HG03025 (cell line): ENCODE results near the gene NTN1.

Experiments used
- ATAC-seq: cut with Tn5 transposase; IDR thresholded peaks from one replicate; pipeline ENCODE4 v1.9.1; 2021; ENCODE audit warnings: mild to moderate bottlenecking, moderate library complexity; ENCODE audit not compliant: unreplicated experiment, low FRiP score

NTN1 gene

DNA sequence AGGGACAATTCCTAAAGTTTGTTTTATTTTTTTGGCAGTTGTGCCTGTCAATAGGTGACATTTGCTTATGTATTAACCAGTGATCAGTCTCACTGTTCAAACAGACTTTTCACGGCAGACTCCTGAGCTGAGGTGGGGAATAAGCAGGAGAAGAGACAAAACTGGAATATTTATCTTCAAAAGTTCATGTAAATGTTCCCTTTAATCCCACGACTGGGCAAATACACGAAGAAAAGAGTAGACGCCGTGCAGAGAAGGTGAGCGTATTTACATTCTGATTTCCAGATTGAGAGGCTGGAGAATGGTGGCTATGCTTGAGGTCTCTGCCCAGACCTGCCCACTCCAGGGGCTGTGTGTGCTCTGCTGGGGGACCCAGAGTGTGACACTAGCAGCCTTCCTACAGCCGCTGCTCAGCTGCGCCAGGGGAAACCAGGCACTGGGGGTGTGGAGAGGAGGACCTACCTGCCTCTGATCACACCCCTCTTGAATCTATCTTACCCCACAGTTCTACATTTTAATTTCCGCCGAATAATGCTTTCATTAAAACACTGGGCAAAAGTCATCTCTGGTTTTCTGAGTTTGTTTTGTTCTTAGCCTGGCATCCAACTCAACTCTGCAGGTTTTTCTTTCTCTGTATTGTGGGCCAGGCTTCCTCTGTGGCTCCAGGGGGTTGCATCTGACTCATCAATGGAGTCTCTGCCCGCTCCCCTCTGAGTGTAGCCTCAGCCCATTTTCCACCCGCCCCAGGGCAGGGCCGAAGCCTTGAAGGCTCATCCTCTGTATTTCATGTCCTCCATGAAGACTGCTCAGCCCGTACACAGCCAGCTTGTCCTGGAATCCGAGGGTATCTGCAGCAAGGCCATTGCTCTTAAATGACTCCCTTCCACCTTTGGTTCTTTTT is 237.1 kb downstream of the NTN1 start:
- no peak for ATAC-seq

DNA sequence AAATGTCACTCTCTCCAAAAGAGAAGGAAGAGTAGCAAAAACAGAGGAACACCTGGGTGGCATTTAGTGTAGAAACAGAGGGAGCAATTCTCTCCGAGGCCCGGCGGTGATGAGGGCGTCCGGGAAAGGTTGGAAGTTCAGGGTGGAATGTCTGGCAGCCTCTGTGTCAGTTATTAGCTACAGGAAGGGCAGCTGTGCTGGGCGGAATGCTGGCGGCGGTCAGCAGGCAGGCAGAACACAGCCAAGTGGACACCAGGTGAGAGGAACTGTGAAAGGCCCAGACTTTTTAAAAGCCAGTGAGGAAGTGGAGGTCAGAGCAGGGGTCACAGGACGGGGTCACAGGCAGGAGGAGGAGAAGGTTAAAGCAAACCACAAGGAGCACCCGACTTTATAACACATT is 238.1 kb downstream of the NTN1 start:
- no peak for ATAC-seq

DNA sequence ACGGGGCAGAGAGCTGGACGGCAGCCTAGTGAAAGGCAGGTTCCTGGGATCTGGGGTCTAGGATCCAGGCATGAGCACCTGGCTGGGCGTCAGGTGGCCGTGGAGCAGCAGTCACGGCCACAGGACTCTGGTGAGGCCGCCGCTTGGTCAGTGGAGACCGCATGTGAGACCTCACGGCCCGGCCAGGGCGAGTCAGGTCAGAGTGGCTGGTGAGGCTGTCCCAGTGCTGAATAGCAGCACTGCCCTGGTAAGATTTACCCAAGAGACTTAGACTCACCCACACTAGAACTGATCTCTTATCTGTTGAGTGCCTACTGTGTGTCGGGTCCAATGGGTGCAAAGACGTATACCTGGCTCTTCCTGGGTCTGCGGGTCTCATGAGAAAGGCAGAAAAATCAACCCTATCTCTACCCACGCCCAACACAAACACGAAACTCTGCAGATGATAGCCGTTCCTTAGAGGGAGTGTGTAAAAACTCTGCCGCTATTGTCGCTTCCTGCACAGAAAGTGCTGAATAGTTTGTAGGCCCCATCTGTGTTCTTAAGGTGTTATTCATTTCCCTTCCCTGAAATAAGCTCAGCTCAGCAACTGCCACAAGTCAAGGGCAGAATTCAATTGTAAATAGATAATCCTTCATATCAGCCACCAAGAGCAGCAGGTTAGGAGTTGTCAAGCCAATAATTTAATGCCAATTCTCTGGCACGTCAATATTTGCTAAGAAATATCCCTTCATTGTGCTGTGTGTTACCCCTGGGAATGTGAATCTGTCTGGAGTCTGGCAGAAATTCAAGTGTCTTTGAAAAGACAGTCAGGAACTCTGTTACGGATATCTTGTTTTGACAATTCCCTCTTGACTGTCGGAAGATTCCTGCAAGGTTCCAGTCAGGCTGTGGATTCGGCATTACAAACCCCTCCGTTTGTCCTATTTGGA is 240.0 kb downstream of the NTN1 start:
- no peak for ATAC-seq

DNA sequence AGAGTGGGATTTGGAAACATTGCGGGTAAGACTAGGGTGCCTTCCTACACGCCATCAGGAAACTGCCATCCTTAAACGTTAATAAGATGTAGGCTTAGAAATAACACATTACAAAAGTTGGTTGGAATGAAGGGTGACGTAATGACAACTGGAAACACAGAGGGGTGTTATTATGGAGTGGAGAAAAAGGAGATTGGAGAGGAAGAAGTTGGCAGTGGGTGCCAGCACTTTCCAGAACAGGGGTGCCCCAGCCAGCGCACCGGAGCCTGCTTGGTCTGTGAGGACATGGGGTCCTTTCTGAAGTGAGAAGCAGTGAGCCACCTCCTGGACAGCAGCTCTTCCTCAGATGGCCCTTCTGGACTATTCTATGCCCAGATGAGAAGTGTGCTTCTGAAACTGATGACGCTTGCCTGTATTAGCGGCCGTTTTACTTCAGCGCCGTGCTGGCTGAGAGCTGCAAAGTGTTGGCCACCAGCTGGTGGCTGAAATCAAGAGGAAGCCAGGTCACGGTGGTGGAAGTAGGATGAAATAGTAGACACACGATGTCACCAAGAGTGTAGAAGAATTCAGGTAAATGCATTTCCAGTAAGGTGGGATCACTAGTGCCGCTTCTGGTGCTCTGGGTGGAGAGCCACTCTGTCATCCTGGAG is 244.8 kb downstream of the NTN1 start:
- no peak for ATAC-seq

DNA sequence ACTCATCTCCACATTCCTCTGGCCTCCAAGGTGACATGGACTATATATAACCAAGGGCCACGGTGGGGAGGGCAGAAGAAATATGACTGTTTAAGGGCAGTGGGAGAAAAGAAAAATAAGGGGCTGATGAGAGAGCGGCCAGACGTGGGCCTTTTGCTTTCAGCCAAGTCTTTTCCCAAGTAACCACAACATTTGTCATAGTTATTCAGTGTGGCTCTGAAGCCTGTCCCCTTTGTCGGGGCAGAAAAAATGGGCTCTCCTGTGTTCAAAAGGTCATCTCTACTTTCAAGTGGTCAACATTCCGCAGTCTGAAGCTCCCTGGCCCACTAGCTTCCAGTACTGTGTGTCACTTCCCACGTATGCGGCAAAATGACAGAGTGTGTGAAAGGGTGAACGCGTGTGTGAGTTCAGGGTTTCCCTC is 245.4 kb downstream of the NTN1 start:
- no peak for ATAC-seq

DNA sequence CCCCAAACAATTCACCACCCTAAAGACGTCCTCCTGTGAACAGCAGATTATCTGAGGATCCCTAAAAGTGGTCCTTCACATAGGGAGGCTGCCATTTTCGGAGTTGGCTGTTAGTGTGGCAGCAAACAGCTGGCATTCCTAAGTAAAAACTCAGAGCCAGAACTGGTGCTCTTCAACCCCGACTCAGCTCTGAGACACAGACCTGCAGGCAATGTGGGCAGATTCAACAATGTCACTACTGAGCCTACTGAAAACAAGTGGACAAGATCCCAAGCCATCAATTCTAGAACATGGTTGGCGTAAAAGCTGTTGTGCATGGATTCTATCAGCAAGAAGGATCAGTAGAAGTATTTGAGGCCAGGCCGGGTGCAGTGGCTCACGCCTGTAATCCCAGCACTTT is 247.2 kb downstream of the NTN1 start:
- no peak for ATAC-seq

DNA sequence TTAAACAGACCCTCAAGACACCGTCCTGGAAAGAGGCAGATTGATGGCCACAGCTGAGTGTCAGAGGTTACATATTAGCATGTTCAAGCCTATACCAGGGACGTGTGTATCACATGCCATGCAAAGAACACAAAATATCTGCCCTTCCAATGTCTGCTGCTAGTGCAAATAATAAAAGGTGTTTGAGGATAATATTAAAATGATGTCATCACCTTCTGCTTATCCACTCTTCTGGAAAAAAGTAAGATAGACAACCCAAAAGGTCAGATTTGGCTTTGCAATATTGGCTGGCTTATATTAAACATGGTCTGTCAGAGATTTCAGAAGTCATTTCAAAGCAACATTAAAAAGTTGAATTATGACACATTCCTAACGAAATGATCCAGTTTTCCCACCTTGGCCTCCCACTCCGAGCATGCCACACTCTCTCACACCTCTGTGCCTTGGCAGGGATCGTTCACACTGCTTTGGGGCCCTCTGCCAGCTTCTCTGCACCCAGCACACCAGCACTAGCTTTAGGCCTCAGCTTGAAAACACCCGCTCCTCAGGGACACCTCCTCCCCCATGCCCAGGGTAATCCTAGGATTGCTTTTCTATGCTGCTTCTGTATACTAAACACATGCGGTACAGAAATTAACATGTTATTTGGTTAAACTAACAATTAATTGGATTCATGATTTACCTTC is 248.2 kb downstream of the NTN1 start:
- ATAC-seq: no peak

DNA sequence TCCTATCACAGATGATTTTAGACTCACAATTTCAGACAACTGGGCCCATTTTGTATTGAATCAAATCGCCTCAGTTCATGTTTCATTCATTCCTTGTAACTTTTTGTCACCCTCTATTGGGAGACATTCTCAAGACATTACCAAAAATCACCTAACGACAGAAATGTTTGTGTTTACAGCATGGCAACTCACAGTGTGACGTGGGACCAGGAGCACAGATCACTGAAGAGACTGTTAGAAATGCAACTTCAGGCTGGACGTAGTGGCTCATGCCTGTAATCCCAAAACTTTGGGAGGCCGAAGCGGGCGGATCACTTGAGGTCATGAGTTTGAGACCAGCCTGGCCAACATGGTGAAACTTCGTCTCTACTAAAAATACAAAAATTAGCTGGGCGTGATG is 249.6 kb downstream of the NTN1 start:
- no peak for ATAC-seq

DNA sequence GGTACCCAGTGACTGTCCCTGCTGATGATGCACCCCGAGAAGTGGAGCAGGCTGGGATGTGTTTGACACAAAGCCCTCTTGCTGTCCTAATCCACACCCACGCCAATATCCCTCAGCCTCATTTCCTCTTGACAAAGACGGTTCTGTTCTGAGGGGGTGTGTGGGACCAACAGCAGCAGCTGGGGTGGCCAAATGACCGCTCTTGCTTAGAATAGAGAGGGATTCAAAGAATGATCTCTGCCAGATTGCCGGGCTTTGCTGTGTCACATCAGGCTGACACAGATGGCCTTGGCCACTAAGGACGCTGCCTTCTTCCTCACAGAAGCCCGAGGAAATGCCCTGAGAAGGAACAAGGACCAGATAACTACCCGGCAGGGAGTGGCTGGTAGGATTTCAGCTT is 250.7 kb downstream of the NTN1 start:
- no peak for ATAC-seq

DNA sequence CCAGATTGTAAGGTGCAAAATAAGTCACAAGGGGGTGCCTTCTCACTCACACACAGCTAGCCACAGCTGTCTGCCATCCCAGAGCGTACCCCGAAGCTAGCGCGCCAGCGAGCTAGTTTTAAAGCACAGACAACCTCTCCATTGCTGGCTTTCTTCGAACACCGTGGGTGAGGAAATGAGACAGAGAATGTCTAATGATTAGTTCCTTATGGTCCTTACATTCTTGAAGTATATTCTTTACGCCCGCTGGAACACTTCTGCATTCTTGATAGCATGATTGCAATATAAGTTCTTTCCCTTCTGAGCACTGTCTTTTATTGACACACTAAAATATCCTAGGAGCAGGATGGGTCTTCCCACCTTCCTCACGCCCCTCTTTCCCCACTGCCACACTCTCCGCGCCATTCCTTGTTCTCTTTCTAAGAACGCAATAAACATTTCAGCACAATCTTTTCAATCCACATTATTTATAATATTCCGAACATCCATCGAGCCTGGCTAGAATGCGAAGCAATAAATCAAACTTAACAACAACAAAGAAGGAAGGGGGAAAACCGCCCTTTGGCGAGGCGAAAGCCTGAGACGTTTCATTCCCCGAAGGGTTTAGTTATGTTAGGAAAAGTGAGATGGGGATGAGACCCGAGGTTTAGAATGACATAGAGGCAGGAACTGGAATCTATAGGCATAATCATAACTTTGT is 251.3 kb downstream of the NTN1 start:
- ATAC-seq: no peak

DNA sequence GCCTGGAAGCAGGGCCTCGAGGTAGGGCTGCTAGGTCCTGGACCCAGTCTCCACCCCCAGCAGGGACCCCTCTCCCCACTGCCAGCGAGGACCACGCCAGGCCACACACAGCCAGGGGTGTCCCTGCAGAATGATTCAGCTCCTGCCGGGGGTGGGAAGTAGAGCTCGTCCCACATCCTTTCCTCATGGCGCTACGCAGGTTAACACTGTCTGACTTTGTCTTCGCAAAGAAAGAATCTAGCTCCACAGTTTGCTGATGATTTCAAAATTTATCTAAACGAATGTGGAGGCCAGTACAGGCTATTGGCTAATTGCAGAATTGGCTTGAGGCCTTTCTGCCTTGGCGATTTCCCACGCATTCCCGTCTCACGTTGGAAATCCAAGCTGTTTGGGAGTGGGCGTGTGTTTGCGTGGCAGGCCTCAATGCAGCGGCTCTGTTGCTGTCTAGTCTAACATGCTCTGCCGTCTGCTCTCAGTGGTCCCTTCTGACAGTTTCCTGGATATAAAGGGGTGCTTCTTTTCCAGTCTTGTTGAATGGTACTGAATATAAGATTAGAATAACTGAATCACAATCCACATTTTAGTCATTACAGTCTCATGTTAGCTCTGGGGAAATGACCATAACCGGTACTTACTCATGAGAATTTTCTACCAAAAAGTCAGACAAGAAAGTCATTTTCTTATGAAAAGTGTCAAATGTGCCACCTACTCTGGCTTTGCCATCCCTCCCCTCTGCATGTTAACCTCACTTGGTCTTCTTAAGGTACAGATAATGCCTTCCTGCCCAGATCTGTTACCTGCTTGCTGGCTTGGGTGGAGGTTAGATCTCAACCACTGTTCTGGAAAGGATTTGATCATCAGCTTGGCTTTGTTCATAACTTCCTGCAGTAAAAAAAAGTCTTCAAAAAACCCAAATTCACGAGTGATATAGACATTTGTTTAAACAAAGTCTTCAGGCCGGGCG is 252.4 kb downstream of the NTN1 start:
- ATAC-seq: no peak

DNA sequence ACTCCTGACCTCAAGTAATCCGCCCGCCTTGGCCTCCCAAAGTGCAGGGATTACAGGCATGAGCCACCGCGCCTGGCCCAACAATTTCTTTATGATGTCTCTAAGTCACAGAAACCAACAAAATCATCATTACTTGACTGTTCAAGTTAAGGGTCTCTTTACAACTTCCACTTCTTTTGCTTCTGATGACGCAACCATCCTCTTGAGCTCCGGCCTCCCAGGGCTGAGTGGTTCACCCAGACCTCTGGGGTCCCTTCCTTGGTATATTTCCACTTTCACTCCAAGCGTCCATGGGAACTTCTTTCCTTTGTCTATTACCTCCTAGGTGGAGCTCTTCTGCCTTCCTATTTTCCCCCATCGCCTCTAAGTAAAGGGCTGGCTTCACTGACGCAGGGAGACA is 253.7 kb downstream of the NTN1 start:
- ATAC-seq: no peak

DNA sequence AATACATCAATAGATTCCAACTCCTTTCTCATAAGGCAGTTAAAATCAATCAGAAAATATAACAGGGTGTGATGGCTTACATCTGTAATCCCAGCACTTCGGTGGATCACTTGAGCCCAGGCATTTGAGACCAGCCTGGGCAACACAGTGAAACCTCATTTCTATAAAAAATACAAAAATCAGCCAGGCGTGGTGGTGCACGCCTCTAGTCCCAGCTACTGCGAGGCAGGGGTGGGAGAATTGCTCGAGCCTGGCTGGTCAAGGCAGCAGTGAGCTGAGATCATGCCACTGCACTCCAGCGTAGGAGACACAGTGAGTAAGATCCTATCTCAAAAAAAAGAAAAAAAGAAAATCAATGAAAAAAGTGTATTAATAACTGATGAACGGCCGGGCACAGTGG is 258.6 kb downstream of the NTN1 start:
- ATAC-seq: no peak

DNA sequence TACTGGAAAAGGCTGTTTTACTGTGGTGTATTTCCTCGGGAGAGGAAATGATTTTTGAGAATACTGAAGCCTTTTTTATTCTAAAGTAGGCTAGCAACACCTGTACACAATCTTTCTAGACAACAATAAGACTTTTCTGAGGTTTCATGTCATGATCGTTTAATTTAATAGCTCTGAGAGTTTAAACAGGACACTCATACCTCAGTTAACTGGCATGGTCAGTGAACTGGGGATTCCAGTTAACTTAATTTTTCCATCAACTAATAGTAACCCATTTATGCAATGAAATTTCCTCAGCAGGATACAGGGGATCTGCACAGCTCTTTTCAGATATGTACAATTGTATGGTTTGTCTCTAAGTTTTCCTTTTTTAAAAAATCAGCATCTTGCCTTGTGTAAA is 262.6 kb downstream of the NTN1 start:
- no peak for ATAC-seq

DNA sequence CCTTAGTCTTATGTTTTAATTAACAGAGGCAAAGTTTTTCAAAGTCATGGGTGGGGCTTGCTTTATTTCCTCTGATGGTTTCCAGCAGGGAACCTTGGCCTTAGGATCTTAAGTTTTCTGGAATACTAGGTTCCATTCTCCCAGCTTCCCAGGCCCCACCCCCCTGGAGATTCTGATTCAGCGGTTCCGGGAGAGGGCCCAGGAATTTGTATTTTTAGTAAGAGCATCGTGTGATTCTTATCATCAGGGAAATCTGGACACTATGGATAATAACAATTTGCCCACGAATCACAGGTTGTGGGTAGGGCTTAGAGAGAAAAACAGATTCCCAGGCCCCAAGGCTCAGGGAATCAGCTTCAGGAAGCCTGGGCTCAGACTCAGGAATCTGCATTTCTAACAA is 263.6 kb downstream of the NTN1 start:
- ATAC-seq: no peak

DNA sequence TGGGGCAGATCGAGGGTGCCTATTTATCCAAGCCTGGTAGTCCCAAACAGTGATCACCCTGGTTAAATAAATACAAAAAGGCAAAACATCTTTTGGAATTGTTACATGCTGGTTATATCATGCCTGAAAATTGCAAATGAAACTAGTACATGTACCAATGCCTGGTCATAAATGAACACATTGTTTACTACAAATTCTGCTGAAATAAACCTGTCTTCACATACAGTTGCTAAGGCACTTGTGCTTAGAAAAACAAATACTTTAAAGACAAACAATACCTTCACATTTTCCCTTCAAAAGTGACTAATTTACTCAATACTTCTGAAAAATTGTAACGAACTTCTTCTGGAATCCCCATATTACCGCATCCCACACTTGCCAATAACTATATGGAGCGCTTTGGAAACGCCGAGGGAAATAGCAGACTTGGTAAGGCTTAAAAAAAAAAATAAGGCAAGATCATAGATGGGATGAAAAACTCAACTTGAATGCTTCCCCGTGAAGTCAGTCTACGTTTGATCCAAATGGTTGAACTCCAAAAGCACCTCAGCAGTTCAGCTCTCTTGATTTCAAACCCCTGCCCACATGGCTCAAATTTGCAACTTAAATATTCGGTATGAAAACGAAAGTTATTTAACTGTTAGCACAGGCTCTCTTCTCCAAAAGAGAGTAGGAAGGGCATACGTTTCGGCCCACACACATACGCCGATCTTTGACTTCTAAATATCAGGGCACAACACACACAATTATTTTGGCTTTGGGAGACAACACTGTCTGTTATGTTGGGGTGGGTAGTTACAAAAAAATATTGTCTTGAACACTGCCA is 264.5 kb downstream of the NTN1 start:
- ATAC-seq: no peak

DNA sequence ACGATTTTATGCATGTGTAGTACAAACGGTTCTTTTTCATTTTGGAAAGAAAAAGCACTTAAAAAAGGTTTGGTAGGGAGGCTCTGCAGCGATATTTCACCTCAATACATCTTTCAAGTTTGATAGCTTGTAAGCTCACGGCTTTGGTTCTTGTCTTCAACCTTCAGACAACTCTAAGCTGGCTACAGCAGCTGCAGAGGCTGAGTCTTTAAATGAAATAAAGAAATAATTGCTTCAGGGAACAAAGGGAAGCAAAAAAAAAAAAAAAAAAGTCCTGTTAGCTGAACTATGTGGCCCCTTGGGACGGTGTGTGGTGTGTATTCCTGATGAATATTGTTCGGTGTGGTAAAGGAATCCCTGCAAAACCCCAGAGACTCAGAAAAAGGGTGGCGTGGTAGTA is 265.1 kb downstream of the NTN1 start:
- no peak for ATAC-seq

DNA sequence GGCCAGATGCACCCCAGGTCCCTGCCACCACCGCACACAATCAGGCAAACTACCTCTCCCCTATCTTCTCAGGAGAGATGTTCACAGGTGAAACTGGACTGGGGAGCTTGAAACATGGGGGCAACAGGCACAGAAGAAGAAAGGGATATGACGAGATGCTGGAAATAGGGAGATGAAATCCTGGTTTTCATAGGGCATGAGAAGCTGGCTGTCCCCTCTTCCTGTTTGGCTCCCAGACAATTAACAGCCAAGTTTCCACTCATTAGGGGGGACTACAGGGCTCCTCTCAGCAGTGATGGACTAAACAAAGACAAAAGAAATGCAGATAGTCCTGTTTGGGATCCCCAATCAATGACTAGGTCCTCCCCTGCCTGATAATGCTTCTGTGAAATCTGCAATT is 266.0 kb downstream of the NTN1 start:
- ATAC-seq: no peak
